Measurements from ENCODE around the gene MFAP4. TPM values are rescaled to one million over a fixed set of nuclear protein-coding genes. Genes with fewer than 3 reads are reported as not detected.

MFAP4 gene
- total RNA-seq, 1 experiment from 2014 or later: not detected

- no peaks in the 10 kb centered on the region for H3K9me3 ChIP-seq (ENCODE audit: insufficient read depth, low read depth)
- intact Hi-C loops (cut with micrococcal nuclease; ENCODE audit: unreplicated experiment): no loop called here
- no peak for TF ChIP-seq CTCF (conservative IDR thresholded peaks at IDR 0.05)
- no peak for TF ChIP-seq EZH2 (IDR thresholded peaks at IDR 0.05; ENCODE audit: low read depth)
- no peak overlapping the region for H2AFZ ChIP-seq
- CTCF ChIA-PET: interaction anchor here (0.9 kb wide), 1 partner anchor 348 kb away, joined by 3 read pairs; no protein-coding TSS in a partner anchor
- H3K27ac ChIP-seq: no peak overlapping the region
- H3K36me3 ChIP-seq (ENCODE audit: low read depth): no peaks in the 10 kb centered on the region
- no peaks in the 10 kb centered on the region for H3K9me2 ChIP-seq (ENCODE audit: insufficient read depth)
- H3K4me3 ChIP-seq: no peak overlapping the region
- H3K27me3 ChIP-seq (ENCODE audit: insufficient read depth, low read depth): no peaks in the 10 kb centered on the region
- no peaks in the 10 kb centered on the region for H3K79me2 ChIP-seq (ENCODE audit: low read depth)
- peaks cover 3% of the 10 kb centered on the region; the same call in 1 of the 2 replicates for H3F3A ChIP-seq (ENCODE audit: insufficient read depth, low read depth)
- no peak for DNase-seq
- POLR2A ChIA-PET (ENCODE audit: unreplicated experiment): no interaction called here
- no peaks in the 10 kb centered on the region for H3K4me1 ChIP-seq (replicated peaks; ENCODE audit: insufficient read depth)
- H4K20me1 ChIP-seq (ENCODE audit: insufficient read depth): no peaks in the 10 kb centered on the region
- BruUV-seq (replicated peaks): no TSS peak
- H3K4me2 ChIP-seq: no peak overlapping the region
Measured at GRCh38 chr17:19369846-19370492, 17.0 kb downstream of the MFAP4 start.

DNA sequence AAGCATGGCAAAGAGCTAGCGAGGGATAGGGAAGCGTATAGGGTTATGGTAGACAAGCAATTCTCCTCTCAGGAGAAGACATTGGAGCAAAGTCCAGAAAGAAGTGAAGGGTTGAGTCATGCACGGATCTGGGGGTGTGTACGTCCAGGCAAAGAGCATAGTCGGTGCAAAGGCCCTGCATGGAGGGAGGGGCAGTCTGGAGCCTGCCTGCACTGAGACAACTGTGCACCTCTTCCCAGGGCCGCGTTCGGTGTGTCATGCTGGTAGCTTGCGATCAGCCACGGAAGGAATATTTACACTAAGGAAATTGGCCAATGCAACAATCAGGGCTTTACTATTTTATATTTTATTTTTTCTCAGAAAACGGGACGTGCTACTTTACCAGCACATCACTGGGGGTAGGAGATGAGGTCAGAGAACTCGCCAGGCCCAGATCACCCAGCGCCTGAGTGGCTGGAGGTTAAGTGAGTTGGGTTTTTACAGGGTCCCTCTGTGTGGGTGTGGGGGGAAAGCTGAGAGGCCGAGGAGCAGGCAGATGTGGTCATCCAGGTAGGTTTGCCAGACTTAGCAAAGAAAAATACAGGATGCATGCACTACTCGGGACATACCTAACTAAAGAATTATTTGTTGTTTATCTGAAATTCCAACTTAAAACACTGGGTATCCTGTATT lies 17.7 kb downstream of the MFAP4 start:
- TF ChIP-seq CTCF (conservative IDR thresholded peaks at IDR 0.05) (no peak), EZH2 (IDR thresholded peaks at IDR 0.05; ENCODE audit: low read depth) (no peak)
- Histone ChIP-seq H3K4me3 (no peak overlapping the region), H3F3A (ENCODE audit: insufficient read depth, low read depth) (no peaks in the 10 kb centered on the region), H3K27me3 (ENCODE audit: insufficient read depth, low read depth) (no peaks in the 10 kb centered on the region), H3K36me3 (ENCODE audit: low read depth) (no peaks in the 10 kb centered on the region), H3K79me2 (ENCODE audit: low read depth) (no peaks in the 10 kb centered on the region), H3K4me1 (replicated peaks; ENCODE audit: insufficient read depth) (no peaks in the 10 kb centered on the region), H3K9me3 (ENCODE audit: insufficient read depth, low read depth) (no peaks in the 10 kb centered on the region), H3K9me2 (ENCODE audit: insufficient read depth) (no peaks in the 10 kb centered on the region), H3K27ac (no peak overlapping the region), H2AFZ (no peak overlapping the region), H4K20me1 (ENCODE audit: insufficient read depth) (no peaks in the 10 kb centered on the region), H3K4me2 (no peak overlapping the region)
- ChIA-PET CTCF (no interaction called here), POLR2A (ENCODE audit: unreplicated experiment) (interaction anchor here (0.5 kb wide), 1 partner anchor 383 kb away, joined by 18 read pairs; no protein-coding TSS in a partner anchor)
- BruUV-seq (replicated peaks): no TSS peak
- DNase-seq: no peak
- intact Hi-C loops (cut with micrococcal nuclease; ENCODE audit: unreplicated experiment): no loop called here

- CTCF ChIA-PET: no interaction called here
- Histone ChIP-seq H3K27me3 (ENCODE audit: insufficient read depth, low read depth) (no peaks in the 10 kb centered on the region), H2AFZ (no peak overlapping the region), H3K27ac (no peak overlapping the region), H4K20me1 (ENCODE audit: insufficient read depth) (no peaks in the 10 kb centered on the region), H3K4me2 (no peak overlapping the region), H3K9me3 (ENCODE audit: insufficient read depth, low read depth) (no peaks in the 10 kb centered on the region), H3K79me2 (ENCODE audit: low read depth) (no peaks in the 10 kb centered on the region), H3F3A (ENCODE audit: insufficient read depth, low read depth) (peaks cover under 1% of the 10 kb centered on the region), H3K4me3 (no peak overlapping the region), H3K9me2 (ENCODE audit: insufficient read depth) (no peaks in the 10 kb centered on the region), H3K36me3 (ENCODE audit: low read depth) (no peaks in the 10 kb centered on the region), H3K4me1 (replicated peaks; ENCODE audit: insufficient read depth) (peaks cover 3% of the 10 kb centered on the region)
- BruUV-seq (replicated peaks): no TSS peak
- intact Hi-C loops (cut with micrococcal nuclease; ENCODE audit: unreplicated experiment): no loop called here
- no peak for DNase-seq
- POLR2A ChIA-PET (ENCODE audit: unreplicated experiment): no interaction called here
- no peak for TF ChIP-seq EZH2 (IDR thresholded peaks at IDR 0.05; ENCODE audit: low read depth)
- TF ChIP-seq CTCF (conservative IDR thresholded peaks at IDR 0.05): no peak
Measured at GRCh38 chr17:19368229-19368628, 18.8 kb downstream of the MFAP4 start.

All from PC-9 (cell line).